GM19099 (cell line): ENCODE results near the gene MTF2.

Source experiments
- POLR2A ChIP-seq: IDR thresholded peaks from 3 replicates; pipeline ENCODE4 v1.6.1; 2011; ENCODE audit warnings: low read depth; ENCODE audit not compliant: insufficient read length; ENCODE audit errors: extremely low read depth

The MTF2 gene

GRCh38 chr1:93078986-93079654 lies at the start of gene MTF2:
MTF2 (plus strand) TSS chr1:93079283; CDS start chr1:93079527, 244 bp downstream.
- peak; percentile 96 for TF ChIP-seq POLR2A

- no peak for TF ChIP-seq POLR2A
Observed at GRCh38 chr1:93029317-93029716, 49.8 kb upstream of the MTF2 start.

- TF ChIP-seq POLR2A, result no peak
Observed at GRCh38 chr1:93031711-93032110, 47.4 kb upstream of the MTF2 start.

GRCh38 chr1:93033029-93033428 lies 46.1 kb upstream of the MTF2 start:
- no peak for TF ChIP-seq POLR2A

GRCh38 chr1:93033785-93034184 lies 45.3 kb upstream of the MTF2 start:
- no peak for TF ChIP-seq POLR2A

- TF ChIP-seq POLR2A, result no peak
Observed at GRCh38 chr1:93034397-93034796, 44.7 kb upstream of the MTF2 start.

- no peak for TF ChIP-seq POLR2A
Observed at GRCh38 chr1:93036672-93037071, 42.4 kb upstream of the MTF2 start.

GRCh38 chr1:93042187-93043056 lies 36.7 kb upstream of the MTF2 start:
- no peak for TF ChIP-seq POLR2A

- TF ChIP-seq POLR2A, result no peak
Observed at GRCh38 chr1:93043057-93043557, 36.0 kb upstream of the MTF2 start.

GRCh38 chr1:93047618-93048017 lies 31.5 kb upstream of the MTF2 start:
- no peak for TF ChIP-seq POLR2A

GRCh38 chr1:93051961-93052360 lies 27.1 kb upstream of the MTF2 start:
- TF ChIP-seq POLR2A, result no peak

GRCh38 chr1:93056214-93056613 lies 22.9 kb upstream of the MTF2 start:
- TF ChIP-seq POLR2A, result no peak

GRCh38 chr1:93056649-93057048 lies 22.4 kb upstream of the MTF2 start:
- TF ChIP-seq POLR2A, result no peak

GRCh38 chr1:93061895-93062792 lies 16.9 kb upstream of the MTF2 start:
- no peak for TF ChIP-seq POLR2A

- no peak for TF ChIP-seq POLR2A
Observed at GRCh38 chr1:93076268-93076667, 2.8 kb upstream of the MTF2 start.
